ENCODE results near the gene RIMS3.

The RIMS3 gene

DNA sequence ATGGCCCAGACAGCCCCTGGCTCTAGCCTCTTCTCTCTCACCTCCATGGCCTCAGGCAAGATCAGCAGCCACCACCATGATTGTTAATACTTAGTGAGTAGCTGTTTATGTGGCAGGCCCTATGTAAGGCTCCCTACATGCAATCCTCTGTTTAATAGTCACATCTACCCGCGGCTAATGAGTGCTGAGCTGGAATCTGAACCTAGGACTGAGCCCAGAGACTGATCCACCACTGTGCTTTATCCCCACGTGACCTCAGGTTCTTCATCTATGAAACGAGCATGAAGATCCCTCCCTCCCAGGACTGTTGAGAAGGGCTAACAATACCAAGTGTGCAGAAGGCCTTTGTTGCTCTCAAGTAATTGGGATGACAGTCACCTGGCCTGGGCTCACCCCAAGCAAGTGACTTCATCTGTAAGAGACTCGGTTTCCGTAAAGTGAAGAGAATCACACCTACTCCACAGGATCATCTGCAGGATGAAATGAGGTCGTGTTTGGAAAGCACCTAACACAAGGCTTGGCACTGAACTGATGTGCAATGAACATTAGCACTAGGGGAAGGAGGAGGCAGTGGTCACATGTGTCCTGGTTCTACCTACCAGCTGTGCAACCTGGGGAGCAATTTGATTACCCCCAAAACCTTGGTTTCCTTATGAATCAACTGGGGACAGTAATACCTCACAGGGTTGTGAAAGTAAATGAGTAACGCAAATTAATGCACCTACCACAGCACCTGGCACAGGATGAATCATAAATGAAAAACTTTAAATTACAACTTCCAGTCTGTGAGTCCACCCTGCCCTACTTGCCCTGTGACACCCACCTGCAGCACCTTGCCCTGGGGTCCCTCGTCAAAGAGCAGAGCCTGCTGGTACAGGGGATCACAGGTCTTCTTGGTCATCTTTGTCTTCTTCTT lies 37.2 kb downstream of the RIMS3 start:
- no peak overlapping the region for H3K9ac ChIP-seq (ENCODE audit: low read length)
- no peaks in the 10 kb centered on the region for H3K79me2 ChIP-seq (ENCODE audit: low read length)
- no peaks in the 10 kb centered on the region for H3K9me3 ChIP-seq (replicated peaks; ENCODE audit: insufficient read depth, low read length)
- no peak overlapping the region for H3K27ac ChIP-seq (ENCODE audit: low read length)
- H3K4me1 ChIP-seq (ENCODE audit: low read length) = no peaks in the 10 kb centered on the region
- H2AFZ ChIP-seq (ENCODE audit: low read length) = no peak overlapping the region
- DNase-seq = no peak
- H4K20me1 ChIP-seq (ENCODE audit: insufficient read depth, low read length) = no peaks in the 10 kb centered on the region
- H3K4me2 ChIP-seq (ENCODE audit: low read depth, low read length) = no peak overlapping the region
- H3F3A ChIP-seq (ENCODE audit: insufficient read depth, low read length) = no peaks in the 10 kb centered on the region
- H3K27me3 ChIP-seq (replicated peaks; ENCODE audit: insufficient read depth, low read length) = no peaks in the 10 kb centered on the region
- no peaks in the 10 kb centered on the region for H3K36me3 ChIP-seq (replicated peaks; ENCODE audit: insufficient read depth, low read length)
- TF ChIP-seq EZH2 (optimal IDR thresholded peaks at IDR 0.05; ENCODE audit: low read depth, low read length) (no peak), EZH2phosphoT487 (IDR thresholded peaks at IDR 0.05; ENCODE audit: low read length) (no peak)
- TF ChIP-seq, protein P1, sequence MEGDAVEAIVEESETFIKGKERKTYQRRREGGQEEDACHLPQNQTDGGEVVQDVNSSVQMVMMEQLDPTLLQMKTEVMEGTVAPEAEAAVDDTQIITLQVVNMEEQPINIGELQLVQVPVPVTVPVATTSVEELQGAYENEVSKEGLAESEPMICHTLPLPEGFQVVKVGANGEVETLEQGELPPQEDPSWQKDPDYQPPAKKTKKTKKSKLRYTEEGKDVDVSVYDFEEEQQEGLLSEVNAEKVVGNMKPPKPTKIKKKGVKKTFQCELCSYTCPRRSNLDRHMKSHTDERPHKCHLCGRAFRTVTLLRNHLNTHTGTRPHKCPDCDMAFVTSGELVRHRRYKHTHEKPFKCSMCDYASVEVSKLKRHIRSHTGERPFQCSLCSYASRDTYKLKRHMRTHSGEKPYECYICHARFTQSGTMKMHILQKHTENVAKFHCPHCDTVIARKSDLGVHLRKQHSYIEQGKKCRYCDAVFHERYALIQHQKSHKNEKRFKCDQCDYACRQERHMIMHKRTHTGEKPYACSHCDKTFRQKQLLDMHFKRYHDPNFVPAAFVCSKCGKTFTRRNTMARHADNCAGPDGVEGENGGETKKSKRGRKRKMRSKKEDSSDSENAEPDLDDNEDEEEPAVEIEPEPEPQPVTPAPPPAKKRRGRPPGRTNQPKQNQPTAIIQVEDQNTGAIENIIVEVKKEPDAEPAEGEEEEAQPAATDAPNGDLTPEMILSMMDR (IDR thresholded peaks at IDR 0.05; ENCODE audit: low read length) = no peak
- H3K9me2 ChIP-seq (replicated peaks; ENCODE audit: insufficient read depth, low read length) = no peaks in the 10 kb centered on the region
- no peak overlapping the region for H3K4me3 ChIP-seq (ENCODE audit: low read length)

DNA sequence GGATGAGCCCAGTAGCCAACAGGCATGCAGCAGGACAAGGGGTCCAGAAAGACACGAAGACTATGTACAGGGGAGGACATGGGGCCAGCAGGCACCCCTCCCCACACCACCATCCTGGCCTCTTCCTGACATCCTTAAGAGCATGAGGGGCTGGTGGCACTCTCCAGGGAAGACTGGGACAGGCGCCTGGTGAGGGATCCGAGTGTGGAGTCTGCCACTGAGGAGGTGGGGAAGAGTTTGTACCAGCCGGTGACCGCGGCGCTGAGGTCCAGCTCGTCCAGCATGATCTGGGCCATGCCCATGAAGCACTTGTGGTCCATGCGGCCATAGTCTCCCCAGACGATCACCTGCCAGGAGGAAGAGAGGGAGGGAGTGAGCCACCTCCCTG lies 39.1 kb downstream of the RIMS3 start:
- TF ChIP-seq EZH2 (optimal IDR thresholded peaks at IDR 0.05; ENCODE audit: low read depth, low read length) (no peak), EZH2phosphoT487 (IDR thresholded peaks at IDR 0.05; ENCODE audit: low read length) (no peak)
- TF ChIP-seq, protein P1 (IDR thresholded peaks at IDR 0.05; ENCODE audit: low read length) = no peak

DNA sequence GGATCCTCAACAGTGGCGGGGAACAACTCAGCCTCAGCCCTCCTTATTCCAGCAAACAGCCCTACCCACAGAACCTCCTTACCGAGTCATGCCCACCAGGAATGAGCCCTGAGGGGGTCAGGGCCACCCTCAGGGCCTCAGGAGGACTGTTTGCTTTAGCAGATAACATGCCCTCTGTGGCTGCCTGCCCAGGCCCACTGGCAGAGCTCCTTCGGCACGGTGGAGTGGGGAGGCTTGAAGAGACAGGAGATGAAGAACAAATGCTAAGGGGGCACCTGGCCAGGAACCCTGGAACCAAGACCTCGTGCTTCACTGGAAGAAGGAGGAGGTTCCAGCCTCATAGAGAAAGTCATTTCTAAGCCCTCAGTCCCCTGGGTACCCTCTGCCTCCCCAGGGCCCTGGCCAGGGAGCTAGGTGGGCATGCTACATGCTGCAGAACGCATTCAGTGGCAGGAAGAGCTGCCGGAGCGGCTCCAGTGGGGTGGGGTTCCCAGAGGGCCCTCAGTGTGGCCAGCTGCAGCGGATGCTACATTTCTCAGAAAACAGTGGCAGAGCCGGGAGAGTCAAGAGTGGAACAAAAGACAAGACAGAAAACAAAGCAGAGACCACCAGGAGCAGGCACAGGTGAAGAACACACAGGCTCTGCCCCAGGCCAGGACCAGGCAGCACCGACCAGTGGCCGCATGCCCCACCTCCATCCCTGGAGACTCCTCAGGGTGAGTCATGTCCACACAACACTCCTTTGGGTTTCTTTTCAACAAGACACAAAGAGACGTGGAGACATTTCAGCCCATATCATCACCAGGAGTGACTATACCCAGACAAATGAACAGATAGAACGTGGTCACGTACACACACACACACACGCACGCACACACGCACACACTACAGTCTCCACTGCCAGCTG lies 39.8 kb downstream of the RIMS3 start:
- no peak overlapping the region for H3K4me2 ChIP-seq (ENCODE audit: low read depth, low read length)
- no peak overlapping the region for H3K9ac ChIP-seq (ENCODE audit: low read length)
- no peaks in the 10 kb centered on the region for H3K79me2 ChIP-seq (ENCODE audit: low read length)
- H4K20me1 ChIP-seq (ENCODE audit: insufficient read depth, low read length) = no peaks in the 10 kb centered on the region
- no peaks in the 10 kb centered on the region for H3K27me3 ChIP-seq (replicated peaks; ENCODE audit: insufficient read depth, low read length)
- H3K4me1 ChIP-seq (ENCODE audit: low read length) = no peaks in the 10 kb centered on the region
- H3F3A ChIP-seq (ENCODE audit: insufficient read depth, low read length) = no peaks in the 10 kb centered on the region
- no peak for DNase-seq
- no peak overlapping the region for H2AFZ ChIP-seq (ENCODE audit: low read length)
- no peak overlapping the region for H3K27ac ChIP-seq (ENCODE audit: low read length)
- H3K36me3 ChIP-seq (replicated peaks; ENCODE audit: insufficient read depth, low read length) = no peaks in the 10 kb centered on the region
- no peaks in the 10 kb centered on the region for H3K9me3 ChIP-seq (replicated peaks; ENCODE audit: insufficient read depth, low read length)
- H3K9me2 ChIP-seq (replicated peaks; ENCODE audit: insufficient read depth, low read length) = no peaks in the 10 kb centered on the region
- no peak for TF ChIP-seq EZH2 (optimal IDR thresholded peaks at IDR 0.05; ENCODE audit: low read depth, low read length)
- TF ChIP-seq, protein P1 (IDR thresholded peaks at IDR 0.05; ENCODE audit: low read length) = no peak
- TF ChIP-seq EZH2phosphoT487 (IDR thresholded peaks at IDR 0.05; ENCODE audit: low read length) = no peak
- H3K4me3 ChIP-seq (ENCODE audit: low read length) = no peak overlapping the region

More for the DNA sequence above, 39.1 kb downstream of the RIMS3 start:
- Histone ChIP-seq H3K27ac (ENCODE audit: low read length) (no peak overlapping the region), H3K4me2 (ENCODE audit: low read depth, low read length) (no peak overlapping the region), H3K9ac (ENCODE audit: low read length) (no peak overlapping the region), H3K79me2 (ENCODE audit: low read length) (no peaks in the 10 kb centered on the region), H3K4me1 (ENCODE audit: low read length) (no peaks in the 10 kb centered on the region), H3K9me2 (replicated peaks; ENCODE audit: insufficient read depth, low read length) (no peaks in the 10 kb centered on the region), H4K20me1 (ENCODE audit: insufficient read depth, low read length) (no peaks in the 10 kb centered on the region), H3K36me3 (replicated peaks; ENCODE audit: insufficient read depth, low read length) (no peaks in the 10 kb centered on the region), H3K9me3 (replicated peaks; ENCODE audit: insufficient read depth, low read length) (no peaks in the 10 kb centered on the region), H3K4me3 (ENCODE audit: low read length) (no peak overlapping the region), H3F3A (ENCODE audit: insufficient read depth, low read length) (no peaks in the 10 kb centered on the region), H2AFZ (ENCODE audit: low read length) (no peak overlapping the region), H3K27me3 (replicated peaks; ENCODE audit: insufficient read depth, low read length) (no peaks in the 10 kb centered on the region)
- DNase-seq = no peak
